DND-41 (cell line): Measurements from ENCODE around the gene VOPP1.

Source experiments
- CTCF ChIP-seq: IDR thresholded peaks from 2 replicates; pipeline ENCODE4 v1.5.1; 2012; ENCODE audit warnings: borderline replicate concordance, low read length, moderate library complexity, mild to moderate bottlenecking; ENCODE audit not compliant: poor library complexity, severe bottlenecking; ENCODE audit errors: extremely low read depth
- EZH2 ChIP-seq: IDR thresholded peaks from 3 replicates; pipeline ENCODE4 v1.6.1; 2012; ENCODE audit warnings: borderline replicate concordance, low read depth, mild to moderate bottlenecking, moderate library complexity, low read length, inconsistent platforms; ENCODE audit not compliant: severe bottlenecking

DNA sequence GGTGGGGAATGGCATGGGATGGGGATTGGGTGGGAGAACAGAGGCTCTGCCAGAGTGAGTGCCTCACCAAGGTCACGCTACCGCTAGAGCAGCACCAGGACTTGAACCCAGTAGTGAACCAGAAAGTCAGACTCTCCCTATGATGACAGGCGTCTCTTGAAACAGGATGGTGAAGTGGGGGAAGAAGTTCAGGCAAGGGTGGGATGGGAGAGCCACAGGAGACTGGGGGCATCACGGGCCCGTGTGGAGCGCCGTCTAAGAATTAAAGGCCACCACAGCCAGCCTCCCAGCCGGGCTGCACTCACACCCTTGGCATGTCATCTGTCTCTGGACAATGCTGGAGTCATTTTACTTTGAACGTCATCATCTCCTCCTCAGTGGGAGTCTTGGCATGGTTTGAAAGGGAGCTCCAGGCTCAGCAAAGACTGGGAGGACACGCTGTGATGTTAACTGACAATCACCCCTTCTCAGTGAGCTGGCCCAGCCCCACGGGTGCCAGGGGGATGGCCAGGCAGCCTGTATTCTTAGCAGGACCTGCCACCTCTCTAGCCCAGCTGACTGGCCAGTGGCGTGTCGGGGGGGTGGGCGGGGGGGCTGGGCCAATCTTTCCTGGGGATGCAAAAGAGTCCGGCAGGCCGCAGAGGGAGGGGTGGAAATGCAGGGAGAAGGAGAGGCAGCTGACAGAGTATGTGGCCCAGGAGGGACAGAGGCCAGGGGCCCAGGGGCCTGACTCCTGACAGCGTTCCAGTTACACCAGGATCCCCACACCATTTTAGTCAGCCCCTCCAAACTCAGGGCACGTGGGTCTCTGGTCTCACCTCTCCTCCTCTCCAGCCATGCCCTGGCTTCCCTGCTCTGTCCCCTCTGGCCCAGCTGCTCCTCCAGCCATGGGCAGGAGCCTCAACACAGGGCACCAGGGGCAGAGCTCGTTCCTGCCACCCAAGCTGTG, 96.2 kb downstream of the VOPP1 start:
- no peak for TF ChIP-seq CTCF
- TF ChIP-seq EZH2, result no peak
